ENCODE results near the gene KLF14. TPM values are rescaled to one million over a fixed set of nuclear protein-coding genes. Genes with fewer than 3 reads are reported as not detected.

KLF14 gene
- total RNA-seq, 2 experiments from 2014 or later = not detected

DNA sequence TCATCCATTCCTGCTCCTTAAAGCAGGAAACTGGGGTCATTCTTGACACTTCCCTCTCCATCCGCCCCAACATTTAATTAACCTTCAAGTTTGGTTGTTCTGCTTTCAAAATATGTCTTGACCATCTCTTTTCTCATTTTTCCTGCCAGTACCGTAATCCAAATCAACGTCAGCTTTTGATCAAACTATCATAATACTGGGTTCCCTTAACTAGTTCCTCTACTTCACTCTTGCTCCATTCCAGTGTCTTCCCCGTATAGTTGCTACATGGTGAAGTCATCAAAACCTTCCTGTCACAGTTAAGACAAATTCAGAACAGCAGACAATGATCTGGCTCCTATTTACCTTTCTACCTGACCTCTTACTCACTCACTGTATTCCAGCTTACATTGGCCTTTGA is 6.6 kb upstream of the KLF14 start:
- ChIA-PET POLR2A (no interaction called here), CTCF (no interaction called here)
- Mint-ChIP-seq H3K4me1 (no peaks in the 10 kb centered on the region), H3K27ac (no peak overlapping the region), H3K27me3 (peaks cover 39% of the 10 kb centered on the region), H3K9me3 (no peaks in the 10 kb centered on the region), H3K36me3 (ENCODE audit: low read depth) (no peaks in the 10 kb centered on the region), H3K4me3 (no peak overlapping the region)
- no peak for DNase-seq

DNA sequence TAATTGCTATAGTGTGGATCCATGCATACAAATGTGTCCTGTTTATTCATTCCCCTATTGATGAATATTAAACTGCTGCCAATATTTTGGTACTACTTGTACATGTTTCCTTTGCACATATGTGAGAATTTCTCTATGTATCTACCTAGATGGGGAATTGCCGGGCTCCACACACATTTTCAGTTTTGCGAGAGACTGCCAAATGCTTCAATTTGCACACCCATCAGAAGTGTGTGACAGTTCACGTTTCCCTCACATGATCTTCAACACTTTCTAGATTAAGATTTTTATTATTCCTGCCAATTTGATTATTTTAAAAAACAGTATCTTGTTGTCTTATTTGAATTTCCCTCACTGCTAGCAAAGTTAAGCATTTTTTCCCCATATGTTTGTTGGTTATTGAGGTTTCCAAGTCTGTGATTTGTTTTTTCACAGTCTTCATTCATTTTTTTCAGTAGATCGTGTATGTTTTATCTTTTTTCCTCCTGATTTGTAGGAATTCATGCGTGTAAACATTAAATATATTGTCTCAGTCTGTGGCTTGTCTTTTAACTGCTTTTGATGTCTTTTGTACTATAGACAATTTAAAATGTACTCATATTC is 2.4 kb upstream of the KLF14 start:
- ChIA-PET CTCF (no interaction called here), POLR2A (no interaction called here)
- Mint-ChIP-seq H3K27me3 (peaks cover 57% of the 10 kb centered on the region), H3K36me3 (ENCODE audit: low read depth) (peaks cover 5% of the 10 kb centered on the region), H3K9me3 (peaks cover 2% of the 10 kb centered on the region), H3K4me1 (peaks cover 13% of the 10 kb centered on the region), H3K4me3 (no peak overlapping the region), H3K27ac (no peak overlapping the region)
- no peak for DNase-seq

DNA sequence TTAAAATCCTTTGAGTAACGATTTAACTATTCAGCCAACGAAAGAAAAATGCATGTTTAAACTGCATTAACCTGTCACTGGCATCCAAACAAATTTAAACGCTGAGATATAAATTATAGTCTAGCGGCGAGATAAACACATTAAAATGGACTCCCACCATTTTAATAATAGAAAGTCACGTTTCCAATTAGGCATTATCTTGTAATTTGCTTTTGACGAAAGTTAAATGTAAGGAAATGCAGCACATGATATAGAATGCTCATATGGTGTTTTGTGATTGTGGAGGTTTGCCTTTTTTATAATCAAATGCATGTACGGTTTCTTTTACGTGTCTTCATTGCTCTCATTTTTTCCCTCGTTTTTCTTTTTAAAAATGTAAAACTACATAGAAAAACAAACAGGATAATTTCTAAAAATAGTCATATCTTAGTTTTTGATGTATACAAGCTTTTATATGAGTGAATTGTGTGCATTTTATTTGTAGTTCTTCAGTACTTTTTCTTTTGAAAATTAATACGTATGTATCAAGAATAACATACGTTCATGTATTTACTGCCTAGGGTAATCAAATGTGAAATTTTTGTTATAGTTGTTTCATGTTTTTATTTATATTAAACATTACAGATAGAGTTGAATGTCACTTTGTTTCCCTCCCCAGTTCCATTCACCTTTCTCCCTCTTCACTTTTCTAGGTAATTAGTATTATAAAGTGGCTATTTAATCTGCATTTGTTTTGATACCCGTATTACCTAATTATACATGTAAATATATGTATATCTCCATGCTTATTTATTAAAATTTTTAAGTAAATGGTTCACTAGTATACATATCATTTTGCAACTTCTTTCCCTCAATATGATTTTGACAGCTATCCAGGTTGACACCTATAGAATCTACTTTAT is 1.1 kb upstream of the KLF14 start:
- Mint-ChIP-seq H3K27me3 (peaks cover 70% of the 10 kb centered on the region), H3K36me3 (ENCODE audit: low read depth) (peaks cover 5% of the 10 kb centered on the region), H3K9me3 (peaks cover 2% of the 10 kb centered on the region), H3K4me3 (peak overlapping the region; percentile 80), H3K27ac (no peak overlapping the region), H3K4me1 (peaks cover 13% of the 10 kb centered on the region)
- CTCF ChIA-PET = no interaction called here
- POLR2A ChIA-PET = no interaction called here
- DNase-seq = no peak

DNA sequence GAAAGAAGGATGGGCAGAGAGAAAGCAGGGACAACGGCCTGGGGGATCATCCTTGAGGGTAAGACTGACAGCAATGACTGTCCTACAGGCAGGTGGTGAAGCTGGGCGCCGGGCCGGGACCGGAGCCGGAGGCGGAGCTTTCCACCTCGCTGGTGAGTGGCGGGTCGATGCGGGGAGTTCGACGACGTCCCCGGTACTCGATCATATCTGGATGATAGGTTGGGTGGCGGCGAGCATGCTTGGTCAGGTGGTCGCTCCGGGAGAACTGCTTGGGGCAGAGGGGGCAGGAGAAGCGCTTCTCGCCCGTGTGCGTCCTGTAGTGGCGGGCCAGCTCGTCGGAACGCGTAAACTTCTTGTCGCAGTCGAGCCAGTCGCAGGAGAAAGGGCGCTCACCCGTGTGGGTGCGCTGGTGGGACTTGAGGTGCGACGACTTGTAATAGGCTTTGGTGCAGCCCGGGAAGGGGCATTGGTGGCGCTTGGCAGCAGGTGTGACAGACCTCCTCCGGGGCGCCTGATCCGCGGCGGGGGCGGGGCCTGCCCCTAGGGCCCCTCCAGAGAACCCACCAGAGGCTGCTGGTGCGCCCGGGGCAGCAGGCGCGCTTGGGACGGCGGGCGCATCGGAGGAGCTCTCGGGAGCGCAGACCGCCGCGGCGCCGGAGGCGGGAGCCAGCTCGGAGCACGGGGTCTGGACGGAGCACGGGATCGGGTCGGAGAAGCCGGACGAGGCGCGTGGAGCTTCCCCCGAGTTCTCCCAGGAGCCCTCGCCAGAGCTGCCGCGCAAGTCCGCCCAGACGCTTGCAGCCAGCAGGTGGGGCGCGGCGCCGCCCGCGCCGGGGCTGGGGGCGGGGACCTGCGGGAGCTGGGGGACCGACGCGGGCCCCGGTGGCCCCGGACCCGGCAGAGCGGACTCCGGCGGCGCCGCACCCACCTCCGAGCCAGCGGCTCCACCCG is 752 bp downstream of the KLF14 start:
- peaks cover 5% of the 10 kb centered on the region for H3K36me3 Mint-ChIP-seq (ENCODE audit: low read depth)
- peaks cover 80% of the 10 kb centered on the region for H3K27me3 Mint-ChIP-seq
- no peak overlapping the region for H3K27ac Mint-ChIP-seq
- peak; percentile 17 for DNase-seq
- peaks cover 13% of the 10 kb centered on the region for H3K4me1 Mint-ChIP-seq
- peaks cover 2% of the 10 kb centered on the region for H3K9me3 Mint-ChIP-seq
- CTCF ChIA-PET = interaction anchor here (0.6 kb wide), 1 partner anchor 282 kb away, joined by 3 read pairs; no protein-coding TSS in a partner anchor
- POLR2A ChIA-PET = no interaction called here
- H3K4me3 Mint-ChIP-seq = peak overlapping the region; percentile 61

DNA sequence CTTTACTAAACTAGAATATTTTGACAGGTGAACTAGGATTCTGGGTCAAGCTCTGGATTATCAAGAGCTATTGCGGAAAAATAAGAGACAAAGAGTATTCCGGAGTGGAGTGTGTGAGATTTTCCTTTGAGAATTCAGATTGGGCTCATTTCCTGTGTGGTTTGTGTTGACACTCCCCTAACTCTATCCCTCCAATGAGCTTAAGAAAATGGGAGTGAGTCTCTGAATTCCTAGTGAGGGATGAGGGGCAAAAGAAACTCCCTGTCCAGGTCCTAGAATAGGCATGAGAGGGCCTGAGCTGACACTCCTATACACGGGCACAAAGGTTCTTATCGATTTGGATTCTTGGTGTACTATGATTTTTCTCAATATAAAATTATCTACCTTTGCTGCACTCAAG is 10.2 kb downstream of the KLF14 start:
- POLR2A ChIA-PET = no interaction called here
- Mint-ChIP-seq H3K4me1 (no peaks in the 10 kb centered on the region), H3K9me3 (no peaks in the 10 kb centered on the region), H3K27ac (no peak overlapping the region), H3K4me3 (no peak overlapping the region), H3K27me3 (peaks cover 35% of the 10 kb centered on the region), H3K36me3 (ENCODE audit: low read depth) (no peaks in the 10 kb centered on the region)
- CTCF ChIA-PET = interaction anchor here (0.6 to 1.6 kb wide), 4 partner anchors 8 to 510 kb away, joined by 3 to 5 read pairs (median 3); no protein-coding TSS in a partner anchor
- no peak for DNase-seq

DNA sequence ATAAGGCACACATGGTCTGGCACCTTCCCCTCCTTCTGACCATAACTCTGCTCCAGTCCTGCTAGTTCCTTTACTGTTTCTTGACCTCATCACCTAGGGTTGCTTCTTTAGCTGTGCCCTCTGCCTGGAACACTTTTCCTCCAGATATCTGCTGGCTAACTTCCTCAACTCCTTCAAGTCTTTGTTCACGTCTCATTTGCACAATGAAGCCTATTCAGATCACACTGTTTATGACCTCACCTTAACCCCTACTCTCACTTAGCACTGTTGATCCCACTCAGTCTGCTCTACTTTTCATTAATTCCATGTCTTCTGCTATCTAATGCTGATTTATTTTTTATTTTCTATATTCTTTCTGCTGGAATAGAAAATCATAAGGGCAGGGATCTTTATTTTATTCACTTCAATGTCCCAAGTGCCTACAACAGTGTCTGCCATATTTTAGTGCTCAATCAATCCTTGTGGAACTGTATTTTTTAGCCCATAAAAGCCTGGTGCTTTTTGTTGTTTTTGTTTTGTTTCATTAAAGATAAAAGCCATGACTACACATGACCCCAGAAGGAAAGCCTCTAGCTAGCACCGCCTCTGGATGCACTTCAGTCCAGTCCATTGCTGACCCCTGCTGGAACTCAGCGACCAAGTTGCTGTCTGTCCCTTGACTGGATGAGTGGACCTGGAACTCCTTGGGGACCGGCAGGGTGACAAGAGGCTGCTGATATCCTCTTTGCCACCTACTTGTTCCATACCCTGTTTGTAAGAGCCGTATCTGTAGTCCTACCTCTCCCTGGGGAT is 12.3 kb downstream of the KLF14 start:
- Mint-ChIP-seq H3K4me3 (no peak overlapping the region), H3K36me3 (ENCODE audit: low read depth) (no peaks in the 10 kb centered on the region), H3K4me1 (no peaks in the 10 kb centered on the region), H3K27ac (no peak overlapping the region), H3K9me3 (no peaks in the 10 kb centered on the region), H3K27me3 (peaks cover 26% of the 10 kb centered on the region)
- POLR2A ChIA-PET = no interaction called here
- peak; percentile 8 for DNase-seq
- CTCF ChIA-PET = no interaction called here

DNA sequence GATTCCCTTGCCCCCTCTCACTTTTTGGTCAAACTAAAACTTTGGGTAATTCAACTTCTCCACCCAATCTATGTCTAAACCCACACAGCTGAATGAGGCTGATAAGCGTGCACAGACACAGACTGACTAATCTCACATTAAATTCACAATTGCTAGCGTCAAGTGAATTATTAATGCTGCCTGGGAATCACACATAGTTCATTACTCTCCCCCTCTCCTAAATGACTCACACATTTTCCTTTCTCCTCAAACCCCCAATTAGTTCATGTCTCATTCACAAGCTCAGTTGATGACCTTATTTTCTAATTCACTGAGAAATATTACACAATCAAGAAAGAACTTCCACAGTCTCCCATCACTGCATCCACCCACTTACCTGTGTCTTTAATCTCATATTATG is 14.5 kb downstream of the KLF14 start:
- no peak for DNase-seq
- Mint-ChIP-seq H3K4me3 (no peak overlapping the region), H3K36me3 (ENCODE audit: low read depth) (no peaks in the 10 kb centered on the region), H3K27me3 (peaks cover 22% of the 10 kb centered on the region), H3K4me1 (no peaks in the 10 kb centered on the region), H3K9me3 (no peaks in the 10 kb centered on the region), H3K27ac (no peak overlapping the region)
- ChIA-PET POLR2A (no interaction called here), CTCF (no interaction called here)

DNA sequence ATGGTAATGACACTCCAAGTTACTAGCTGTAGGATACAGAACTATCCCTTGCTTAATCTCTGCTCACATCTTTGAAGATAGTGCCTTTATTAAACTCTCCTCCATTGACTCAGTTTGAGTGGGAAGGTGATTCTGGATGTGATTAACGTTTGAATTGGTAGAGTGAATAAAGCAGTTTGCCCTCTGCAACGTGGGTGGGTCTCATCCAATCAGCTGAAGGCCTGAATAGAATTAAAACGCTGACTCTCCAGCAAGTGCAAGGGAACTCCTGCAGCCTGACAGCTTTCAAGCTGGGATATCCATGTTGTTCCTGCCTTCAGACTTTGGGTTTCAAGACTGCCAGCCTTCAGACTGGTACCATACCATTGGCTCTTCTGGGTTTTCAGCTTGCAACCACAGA is 21.6 kb downstream of the KLF14 start:
- H3K9me3 Mint-ChIP-seq = no peaks in the 10 kb centered on the region
- CTCF ChIA-PET = no interaction called here
- no peaks in the 10 kb centered on the region for H3K36me3 Mint-ChIP-seq (ENCODE audit: low read depth)
- no peaks in the 10 kb centered on the region for H3K4me1 Mint-ChIP-seq
- H3K27ac Mint-ChIP-seq = no peak overlapping the region
- POLR2A ChIA-PET = no interaction called here
- peaks cover 7% of the 10 kb centered on the region for H3K27me3 Mint-ChIP-seq
- no peak for DNase-seq
- no peak overlapping the region for H3K4me3 Mint-ChIP-seq

DNA sequence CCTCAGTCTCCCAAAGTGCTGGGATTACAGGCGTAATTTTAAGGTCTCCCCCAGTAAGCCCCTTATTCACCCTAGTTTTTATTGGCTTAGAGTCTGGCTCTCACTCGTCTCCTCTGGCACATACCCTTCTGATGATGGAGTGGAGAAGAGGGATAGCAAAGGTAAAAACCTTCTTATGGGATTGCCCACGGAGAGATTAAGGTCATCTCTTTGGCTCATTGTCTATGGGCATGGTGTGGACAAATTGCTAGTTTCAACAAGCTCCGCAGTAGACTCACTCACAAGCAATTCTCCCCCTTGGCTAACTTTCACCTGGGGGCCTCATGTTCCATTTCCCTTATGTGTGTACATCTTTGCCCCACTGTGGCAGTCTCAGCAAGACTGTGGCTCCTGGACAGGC is 25.2 kb downstream of the KLF14 start:
- Mint-ChIP-seq H3K36me3 (ENCODE audit: low read depth) (no peaks in the 10 kb centered on the region), H3K4me3 (no peak overlapping the region), H3K9me3 (peaks cover 3% of the 10 kb centered on the region)

DNA sequence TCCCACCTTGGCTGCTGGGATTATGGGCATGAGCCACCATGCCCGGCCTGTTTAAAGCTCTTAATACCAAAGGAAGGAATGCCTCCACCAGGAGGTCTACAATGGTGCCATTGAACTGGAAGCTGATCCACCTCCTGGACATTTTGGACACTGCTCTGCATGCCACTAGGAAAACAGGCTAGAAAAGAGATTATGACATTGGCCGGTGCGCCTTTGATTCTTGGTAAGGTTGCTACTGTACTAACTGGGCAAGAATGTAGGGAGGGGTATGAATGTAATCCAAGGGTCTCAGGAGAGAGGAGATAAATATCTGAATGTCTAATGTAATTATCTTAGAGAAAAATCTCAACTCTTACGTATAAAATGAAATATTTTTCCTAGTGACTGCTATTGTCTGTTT is 26.0 kb downstream of the KLF14 start:
- Mint-ChIP-seq H3K4me3 (no peak overlapping the region), H3K27me3 (peaks cover 21% of the 10 kb centered on the region), H3K9me3 (peaks cover 3% of the 10 kb centered on the region), H3K27ac (no peak overlapping the region), H3K36me3 (ENCODE audit: low read depth) (no peaks in the 10 kb centered on the region), H3K4me1 (no peaks in the 10 kb centered on the region)
- POLR2A ChIA-PET = no interaction called here
- CTCF ChIA-PET = interaction anchor here (0.6 kb wide), 1 partner anchor 697 kb away, joined by 3 read pairs; no protein-coding TSS in a partner anchor
- no peak for DNase-seq

More for the DNA sequence above, 25.2 kb downstream of the KLF14 start:
- POLR2A ChIA-PET = no interaction called here
- Mint-ChIP-seq H3K27me3 (peaks cover 19% of the 10 kb centered on the region), H3K4me1 (no peaks in the 10 kb centered on the region), H3K27ac (no peak overlapping the region)
- CTCF ChIA-PET = interaction anchor here (0.9 kb wide), 1 partner anchor 51 kb away, joined by 3 read pairs; no protein-coding TSS in a partner anchor
- no peak for DNase-seq

DNA sequence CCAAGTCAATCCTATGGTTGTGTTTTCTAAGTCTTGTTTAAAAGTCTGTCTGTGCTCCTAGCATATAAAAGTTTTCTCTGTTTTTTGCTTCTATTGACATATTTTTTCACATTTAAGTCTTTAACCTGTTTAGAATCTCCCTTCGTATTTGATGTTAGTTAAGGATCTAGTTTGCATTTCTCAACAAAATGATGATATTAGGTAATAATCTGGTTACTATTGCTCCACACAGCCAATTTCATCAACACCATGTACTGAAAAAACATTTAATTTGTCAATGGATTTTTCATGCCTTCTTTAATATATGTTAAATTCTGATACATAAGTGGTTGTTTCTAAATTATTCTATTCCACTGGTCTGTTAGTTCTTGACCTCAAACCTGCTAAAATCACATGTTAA is 30.2 kb downstream of the KLF14 start:
- no peaks in the 10 kb centered on the region for H3K4me1 Mint-ChIP-seq
- CTCF ChIA-PET = no interaction called here
- no peak overlapping the region for H3K27ac Mint-ChIP-seq
- peaks cover 36% of the 10 kb centered on the region for H3K27me3 Mint-ChIP-seq
- H3K9me3 Mint-ChIP-seq = peaks cover 3% of the 10 kb centered on the region
- H3K4me3 Mint-ChIP-seq = no peak overlapping the region
- DNase-seq = no peak
- no peaks in the 10 kb centered on the region for H3K36me3 Mint-ChIP-seq (ENCODE audit: low read depth)
- POLR2A ChIA-PET = no interaction called here

DNA sequence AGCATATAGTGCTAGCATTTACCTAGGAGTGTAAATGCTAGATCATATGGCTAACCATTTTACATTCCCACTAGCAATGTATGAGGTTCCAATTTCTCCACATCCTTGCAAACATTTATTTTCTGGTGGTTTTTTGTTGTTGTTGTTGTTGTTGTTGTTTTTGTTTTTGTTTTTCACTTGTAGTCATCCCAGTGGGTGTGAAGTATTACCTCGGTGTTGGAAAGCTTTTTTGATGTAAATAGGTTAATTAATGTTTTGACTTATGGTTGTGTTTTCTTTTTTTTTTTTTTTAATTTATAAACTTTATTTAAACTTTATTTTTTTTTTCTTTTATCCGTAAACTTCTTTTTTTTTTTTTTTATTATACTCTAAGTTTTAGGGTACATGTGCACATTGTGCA is 32.4 kb downstream of the KLF14 start:
- Mint-ChIP-seq H3K27me3 (peaks cover 28% of the 10 kb centered on the region), H3K27ac (no peak overlapping the region), H3K4me1 (no peaks in the 10 kb centered on the region), H3K9me3 (peaks cover 3% of the 10 kb centered on the region), H3K4me3 (no peak overlapping the region), H3K36me3 (ENCODE audit: low read depth) (no peaks in the 10 kb centered on the region)
- ChIA-PET POLR2A (no interaction called here), CTCF (no interaction called here)
- DNase-seq = no peak
